Measurements from ENCODE around the gene RNF181. TPM values are rescaled to one million over a fixed set of nuclear protein-coding genes. Genes with fewer than 3 reads are reported as not detected.
A peak's percentile ranks its signal among the peaks of the same experiment; 100 is the strongest.
"Not testable (repeated sequence)": the region's sequence is repeated elsewhere in the genome, so short reads cannot be mapped to it uniquely, and the experiment has no call there.

The RNF181 gene
- total RNA-seq, 1 donor from 2014 or later: 155 TPM

GRCh38 chr2:85557130-85557529, 38.4 kb upstream of the RNF181 start:
- peaks cover 7% of the 10 kb centered on the region for H3K4me1 Mint-ChIP-seq (ENCODE audit: low read depth, unreplicated experiment)

DNA sequence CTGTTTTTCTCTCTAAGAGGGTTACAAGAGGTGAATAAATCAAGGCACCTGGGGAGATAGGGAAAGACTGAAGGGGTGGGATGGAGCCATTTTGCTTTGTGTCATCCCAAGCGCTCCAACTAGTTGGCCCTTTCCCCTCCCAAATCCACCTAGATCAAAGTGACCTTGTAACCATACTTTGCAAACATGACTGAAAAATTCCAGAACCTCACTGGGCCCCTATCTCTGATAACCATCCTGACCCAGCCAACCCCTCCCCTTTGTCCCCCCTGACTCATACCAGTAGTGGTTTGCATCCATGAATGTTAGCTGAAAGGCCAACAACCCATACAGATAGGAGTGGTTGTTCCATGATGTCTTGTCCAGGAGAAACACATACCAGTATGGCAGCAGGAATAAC, 37.4 kb upstream of the RNF181 start:
- no peak for FAIRE-seq
- no peak overlapping the region for H3K27ac Mint-ChIP-seq (ENCODE audit: unreplicated experiment)
- no peak overlapping the region for H3K4me2 ChIP-seq (ENCODE audit: low read length)

More at GRCh38 chr2:85557130-85557529, 38.4 kb upstream of the RNF181 start:
- no peaks in the 10 kb centered on the region for H3K9me3 ChIP-seq (ENCODE audit: insufficient read depth, low read depth, low read length)
- no peak overlapping the region for H3K4me3 ChIP-seq (ENCODE audit: insufficient read depth, low read depth, low read length)
- peaks cover 9% of the 10 kb centered on the region for H3K4me1 ChIP-seq (ENCODE audit: insufficient read depth, low read length)
- TF ChIP-seq, protein P1, sequence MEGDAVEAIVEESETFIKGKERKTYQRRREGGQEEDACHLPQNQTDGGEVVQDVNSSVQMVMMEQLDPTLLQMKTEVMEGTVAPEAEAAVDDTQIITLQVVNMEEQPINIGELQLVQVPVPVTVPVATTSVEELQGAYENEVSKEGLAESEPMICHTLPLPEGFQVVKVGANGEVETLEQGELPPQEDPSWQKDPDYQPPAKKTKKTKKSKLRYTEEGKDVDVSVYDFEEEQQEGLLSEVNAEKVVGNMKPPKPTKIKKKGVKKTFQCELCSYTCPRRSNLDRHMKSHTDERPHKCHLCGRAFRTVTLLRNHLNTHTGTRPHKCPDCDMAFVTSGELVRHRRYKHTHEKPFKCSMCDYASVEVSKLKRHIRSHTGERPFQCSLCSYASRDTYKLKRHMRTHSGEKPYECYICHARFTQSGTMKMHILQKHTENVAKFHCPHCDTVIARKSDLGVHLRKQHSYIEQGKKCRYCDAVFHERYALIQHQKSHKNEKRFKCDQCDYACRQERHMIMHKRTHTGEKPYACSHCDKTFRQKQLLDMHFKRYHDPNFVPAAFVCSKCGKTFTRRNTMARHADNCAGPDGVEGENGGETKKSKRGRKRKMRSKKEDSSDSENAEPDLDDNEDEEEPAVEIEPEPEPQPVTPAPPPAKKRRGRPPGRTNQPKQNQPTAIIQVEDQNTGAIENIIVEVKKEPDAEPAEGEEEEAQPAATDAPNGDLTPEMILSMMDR (IDR thresholded peaks at IDR 0.05; ENCODE audit: insufficient read depth, low read depth, low read length): no peak
- TF ChIP-seq EZH2 (IDR thresholded peaks at IDR 0.05; ENCODE audit: insufficient read depth, low read length): no peak
- FAIRE-seq (no peak), DNase-seq (ENCODE audit: low read depth) (no peak)
- no peak overlapping the region for H2AFZ ChIP-seq (ENCODE audit: low read depth, low read length)
- Mint-ChIP-seq H3K27ac (ENCODE audit: unreplicated experiment) (no peak overlapping the region), H3K4me3 (ENCODE audit: unreplicated experiment) (no peak overlapping the region), H3K9me3 (ENCODE audit: unreplicated experiment) (no peaks in the 10 kb centered on the region), H3K36me3 (ENCODE audit: low read depth, unreplicated experiment) (peaks cover 8% of the 10 kb centered on the region), H3K27me3 (ENCODE audit: low read depth, unreplicated experiment) (no peaks in the 10 kb centered on the region)
- H3K4me2 ChIP-seq (ENCODE audit: low read length): no peak overlapping the region
- no peak overlapping the region for H3K9ac ChIP-seq (ENCODE audit: low read length)
- no peak overlapping the region for H3K27ac ChIP-seq (ENCODE audit: low read depth, low read length)
- peaks cover 34% of the 10 kb centered on the region for H3K36me3 ChIP-seq (ENCODE audit: insufficient read depth, low read length)
- H4K20me1 ChIP-seq (ENCODE audit: insufficient read depth, low read length): peaks cover 33% of the 10 kb centered on the region
- no peaks in the 10 kb centered on the region for H3K27me3 ChIP-seq (ENCODE audit: insufficient read depth, low read length)
- peaks cover 45% of the 10 kb centered on the region for H3K79me2 ChIP-seq (ENCODE audit: insufficient read depth, low read length)

DNA sequence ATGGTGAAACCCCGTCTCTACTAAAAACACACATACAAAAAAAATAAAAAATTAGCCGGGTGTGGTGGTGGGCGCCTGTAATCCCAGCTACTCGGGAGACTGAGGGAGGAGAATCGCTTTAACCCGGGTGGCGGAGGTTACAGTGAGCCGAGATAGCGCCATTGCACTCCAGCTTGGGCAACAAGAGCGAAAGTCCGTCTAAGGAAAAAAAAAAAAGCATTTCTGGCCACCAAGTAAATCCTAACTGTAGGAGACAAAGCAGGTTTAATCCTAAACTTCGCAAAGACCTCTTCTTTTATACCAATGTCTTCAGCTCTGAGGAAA, 35.2 kb upstream of the RNF181 start:
- peaks cover 30% of the 10 kb centered on the region for H4K20me1 ChIP-seq (ENCODE audit: insufficient read depth, low read length)
- not testable (repeated sequence) for FAIRE-seq; H3K27me3 ChIP-seq (ENCODE audit: insufficient read depth, low read length); H3K27ac Mint-ChIP-seq (ENCODE audit: unreplicated experiment); DNase-seq (ENCODE audit: low read depth); H3K9me3 ChIP-seq (ENCODE audit: insufficient read depth, low read depth, low read length); H3K9me3 Mint-ChIP-seq (ENCODE audit: unreplicated experiment); H3K36me3 Mint-ChIP-seq (ENCODE audit: low read depth, unreplicated experiment); H3K4me1 ChIP-seq (ENCODE audit: insufficient read depth, low read length); H3K27ac ChIP-seq (ENCODE audit: low read depth, low read length); H3K27me3 Mint-ChIP-seq (ENCODE audit: low read depth, unreplicated experiment)
- peak overlapping the region; percentile 87 for H3K9ac ChIP-seq (ENCODE audit: low read length)
- H3K4me3 ChIP-seq (ENCODE audit: insufficient read depth, low read depth, low read length): peak overlapping the region; percentile 79
- H2AFZ ChIP-seq (ENCODE audit: low read depth, low read length): peak overlapping the region; percentile 93
- Mint-ChIP-seq H3K4me1 (ENCODE audit: low read depth, unreplicated experiment) (peaks cover 12% of the 10 kb centered on the region), H3K4me3 (ENCODE audit: unreplicated experiment) (peak overlapping the region; percentile 96)
- peaks cover 13% of the 10 kb centered on the region for H3K36me3 ChIP-seq (ENCODE audit: insufficient read depth, low read length)
- H3K79me2 ChIP-seq (ENCODE audit: insufficient read depth, low read length): peaks cover 45% of the 10 kb centered on the region
- peak overlapping the region; percentile 90 for H3K4me2 ChIP-seq (ENCODE audit: low read length)

More for the DNA sequence above, 37.4 kb upstream of the RNF181 start:
- H4K20me1 ChIP-seq (ENCODE audit: insufficient read depth, low read length): peaks cover 30% of the 10 kb centered on the region
- no peaks in the 10 kb centered on the region for H3K27me3 Mint-ChIP-seq (ENCODE audit: low read depth, unreplicated experiment)
- H3K36me3 ChIP-seq (ENCODE audit: insufficient read depth, low read length): peaks cover 26% of the 10 kb centered on the region
- H3K4me1 ChIP-seq (ENCODE audit: insufficient read depth, low read length): peaks cover 9% of the 10 kb centered on the region
- no peaks in the 10 kb centered on the region for H3K9me3 ChIP-seq (ENCODE audit: insufficient read depth, low read depth, low read length)
- no peaks in the 10 kb centered on the region for H3K9me3 Mint-ChIP-seq (ENCODE audit: unreplicated experiment)
- no peak overlapping the region for H3K27ac ChIP-seq (ENCODE audit: low read depth, low read length)
- peaks cover 7% of the 10 kb centered on the region for H3K4me1 Mint-ChIP-seq (ENCODE audit: low read depth, unreplicated experiment)
- peaks cover 45% of the 10 kb centered on the region for H3K79me2 ChIP-seq (ENCODE audit: insufficient read depth, low read length)
- H3K36me3 Mint-ChIP-seq (ENCODE audit: low read depth, unreplicated experiment): peaks cover 7% of the 10 kb centered on the region
- no peak for DNase-seq (ENCODE audit: low read depth)
- H3K27me3 ChIP-seq (ENCODE audit: insufficient read depth, low read length): no peaks in the 10 kb centered on the region
- H2AFZ ChIP-seq (ENCODE audit: low read depth, low read length): no peak overlapping the region
- no peak overlapping the region for H3K9ac ChIP-seq (ENCODE audit: low read length)
- TF ChIP-seq EZH2 (IDR thresholded peaks at IDR 0.05; ENCODE audit: insufficient read depth, low read length): no peak
- TF ChIP-seq, protein P1 (IDR thresholded peaks at IDR 0.05; ENCODE audit: insufficient read depth, low read depth, low read length): no peak
- H3K4me3 ChIP-seq (ENCODE audit: insufficient read depth, low read depth, low read length): no peak overlapping the region
- no peak overlapping the region for H3K4me3 Mint-ChIP-seq (ENCODE audit: unreplicated experiment)
